Stimulated activated naive CD8-positive, alpha-beta T cell treated with anti-CD3 and anti-CD28 coated beads, Interleukin-15, amount 100 ng/mL, for 72 hours (primary cell): ENCODE data around the gene FARP1.
A peak's percentile ranks its signal among the peaks of the same experiment; 100 is the strongest.

Experiments used
- ATAC-seq: fragments of 150-1000 bp; cut with Tn5 transposase; 2 replicates; pipeline ENCODE4 v1.10.0; 2021; ENCODE audit warnings: mild to moderate bottlenecking, moderate library complexity
- DNase-seq, 2 donors: peaks; one replicate each; pipeline ENCODE4 v3.0.0; 2021 to 2022
- H3K27ac Mint-ChIP-seq, 2 donors: one replicate each; pipeline ENCODE4 v1.8.0; 2022; ENCODE audit warnings: mild to moderate bottlenecking in 2 of 2, mixed read lengths in 2 of 2, moderate library complexity in 2 of 2
- H3K27me3 Mint-ChIP-seq: one replicate; pipeline ENCODE4 v1.8.0; 2022; ENCODE audit warnings: mixed read lengths
- H3K4me1 Mint-ChIP-seq: one replicate; pipeline ENCODE4 v1.8.0; 2022; ENCODE audit warnings: mild to moderate bottlenecking, mixed read lengths
- H3K4me3 Mint-ChIP-seq, 2 donors: one replicate each; pipeline ENCODE4 v1.8.0; 2022; ENCODE audit warnings: mild to moderate bottlenecking in 2 of 2, mixed read lengths in 2 of 2, moderate library complexity in 1 of 2
- H3K9me3 Mint-ChIP-seq, 2 donors: one replicate each; pipeline ENCODE4 v1.8.0; 2022; ENCODE audit warnings: mixed read lengths in 2 of 2

The FARP1 gene

DNA sequence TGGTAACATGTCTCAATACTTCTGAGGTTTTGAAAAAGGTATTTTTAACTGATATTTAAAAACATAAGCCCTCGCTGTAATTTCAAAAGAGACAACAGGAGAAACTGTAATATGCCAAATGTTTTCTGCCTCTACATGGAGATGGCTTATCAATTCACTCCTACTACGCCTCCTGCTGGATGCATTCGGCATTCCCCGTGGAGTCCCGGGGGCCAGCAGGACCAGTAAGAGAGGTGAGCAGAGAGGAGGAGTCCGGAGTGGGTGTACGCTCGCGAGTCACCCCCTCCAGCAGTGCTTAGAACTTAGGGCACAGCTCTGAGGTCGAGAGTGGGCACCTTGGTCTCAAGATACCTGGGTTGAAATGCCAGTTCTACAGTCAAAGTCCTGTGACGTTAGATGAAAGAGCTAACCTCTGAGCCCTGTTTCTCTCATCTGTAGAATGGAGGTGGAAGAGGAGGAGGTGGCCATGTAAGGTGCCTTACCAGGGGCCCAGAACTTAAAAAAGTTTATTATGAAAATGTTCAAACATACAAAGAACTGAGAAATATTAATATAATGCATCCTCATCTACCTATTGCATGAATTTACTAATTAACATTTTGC, 323.8 kb downstream of the FARP1 start:
- H3K9me3 Mint-ChIP-seq, result no peaks in the 10 kb centered on the region
- peaks cover 28% of the 10 kb centered on the region for H3K4me1 Mint-ChIP-seq
- H3K4me3 Mint-ChIP-seq, result no peak overlapping the region
- H3K27me3 Mint-ChIP-seq, result no peaks in the 10 kb centered on the region
- DNase-seq, result peak in 1 of 2 donors; percentile 36
- peak overlapping the region in 1 of 2 donors; percentile 61 for H3K27ac Mint-ChIP-seq
- ATAC-seq, result peak; percentile 59

- ATAC-seq (no peak), DNase-seq (no peak)
- Mint-ChIP-seq H3K27me3 (no peaks in the 10 kb centered on the region), H3K4me1 (peaks cover 29% of the 10 kb centered on the region), H3K9me3 (no peaks in the 10 kb centered on the region), H3K27ac (no peak overlapping the region), H3K4me3 (no peak overlapping the region)
These were observed 324.5 kb downstream of the FARP1 start for GRCh38 chr13:98467263-98467985.

DNA sequence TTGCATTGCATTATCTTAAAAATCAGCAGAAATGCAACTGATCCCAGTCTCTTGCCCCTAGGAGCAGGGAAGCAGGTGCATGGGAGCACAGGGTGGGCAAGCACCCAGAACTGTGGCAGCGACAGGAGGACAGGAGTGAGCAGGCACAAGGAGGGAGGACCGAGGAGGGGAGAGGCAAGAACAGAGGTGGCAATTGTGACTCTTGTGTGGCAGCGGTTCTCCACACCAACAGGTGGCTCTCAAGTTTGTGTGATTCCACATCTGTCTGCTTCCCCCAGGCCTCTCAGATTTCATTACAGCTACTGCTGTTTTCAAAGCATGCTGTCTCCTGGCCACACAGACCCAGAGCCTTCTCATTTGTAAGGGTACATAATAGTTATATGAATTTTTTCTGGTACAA, 325.5 kb downstream of the FARP1 start:
- ATAC-seq, result no peak
- Mint-ChIP-seq H3K9me3 (no peaks in the 10 kb centered on the region), H3K27ac (no peak overlapping the region), H3K4me3 (no peak overlapping the region), H3K27me3 (no peaks in the 10 kb centered on the region), H3K4me1 (peaks cover 31% of the 10 kb centered on the region)
- no peak for DNase-seq

DNA sequence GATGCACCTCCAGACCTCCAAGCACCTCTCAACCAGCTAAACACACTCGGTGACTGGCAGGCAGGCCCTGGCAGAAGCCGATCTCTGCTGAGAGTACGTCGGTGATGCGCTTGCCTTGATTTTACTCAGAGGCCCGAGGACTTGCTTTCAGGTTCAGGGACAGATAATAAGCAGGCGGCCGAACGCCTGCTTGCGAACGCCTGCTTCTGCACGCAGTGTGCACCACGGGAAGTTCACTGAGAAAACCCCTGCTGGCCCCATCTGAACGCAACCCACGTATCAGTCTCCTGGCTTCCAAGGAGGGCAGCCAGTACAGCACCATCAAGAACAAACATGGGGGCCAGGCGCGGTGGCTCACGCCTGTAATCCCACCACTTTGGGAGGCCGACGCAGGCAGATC, 326.0 kb downstream of the FARP1 start:
- Mint-ChIP-seq H3K4me3 (no peak overlapping the region), H3K4me1 (peaks cover 33% of the 10 kb centered on the region), H3K27me3 (no peaks in the 10 kb centered on the region), H3K9me3 (no peaks in the 10 kb centered on the region), H3K27ac (no peak overlapping the region)
- DNase-seq, result no peak
- no peak for ATAC-seq

GRCh38 chr13:98470920-98471319, 328.0 kb downstream of the FARP1 start:
- Mint-ChIP-seq H3K4me1 (peaks cover 49% of the 10 kb centered on the region), H3K27me3 (no peaks in the 10 kb centered on the region), H3K9me3 (no peaks in the 10 kb centered on the region), H3K4me3 (no peak overlapping the region), H3K27ac (no peak overlapping the region)
- ATAC-seq, result no peak
- DNase-seq, result no peak

DNA sequence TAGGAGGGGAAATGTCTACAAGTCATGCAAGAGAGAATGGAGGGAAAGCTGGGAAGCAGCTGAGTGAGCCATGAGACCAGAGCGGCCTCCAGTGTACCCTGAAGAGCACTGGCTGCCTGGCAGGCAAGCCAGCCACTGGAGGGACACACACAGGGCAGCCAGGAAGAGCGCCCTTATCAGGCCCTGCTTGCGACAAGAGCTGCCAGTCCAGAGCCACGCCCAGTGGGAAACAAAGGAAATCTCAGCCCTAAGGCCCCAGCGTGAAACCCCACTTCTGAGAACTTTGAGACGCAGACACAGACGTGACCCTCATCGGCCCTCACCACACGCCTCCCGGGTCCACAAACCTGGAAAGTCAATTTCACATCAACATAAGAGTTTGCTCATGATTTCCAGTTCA, 329.0 kb downstream of the FARP1 start:
- Mint-ChIP-seq H3K27ac (no peak overlapping the region), H3K4me1 (peaks cover 56% of the 10 kb centered on the region), H3K4me3 (no peak overlapping the region), H3K27me3 (no peaks in the 10 kb centered on the region), H3K9me3 (no peaks in the 10 kb centered on the region)
- no peak for DNase-seq
- no peak for ATAC-seq

DNA sequence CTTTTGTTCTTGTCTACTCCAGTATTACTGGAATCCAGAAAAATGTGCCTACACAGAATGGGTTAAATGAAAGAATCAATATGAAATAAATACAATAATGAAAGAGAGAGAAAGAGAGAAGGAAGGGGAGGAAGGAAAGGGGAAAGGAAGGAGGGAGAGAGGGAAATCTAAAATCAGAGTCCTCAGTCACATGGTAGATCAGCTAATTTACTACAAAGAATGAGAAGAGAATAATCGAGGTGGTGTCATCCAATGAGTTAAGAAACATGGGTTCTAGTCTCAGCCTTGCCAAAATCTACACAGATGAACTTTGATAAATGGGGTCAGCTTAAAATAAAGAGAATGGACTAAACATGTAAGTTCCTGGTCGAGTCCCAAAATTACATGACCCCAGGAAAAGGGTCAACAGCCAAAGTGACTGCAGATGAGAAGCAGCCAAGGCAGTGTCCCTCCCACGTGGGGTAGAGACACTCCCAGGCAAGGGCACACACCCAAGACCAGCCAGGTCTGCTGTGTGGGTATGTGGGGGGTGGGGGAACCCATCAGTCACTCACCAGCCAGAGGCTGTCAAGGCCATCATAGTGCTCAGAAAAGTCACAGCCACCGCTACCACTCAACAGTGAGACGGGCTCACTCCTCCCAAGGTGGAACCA, 330.4 kb downstream of the FARP1 start:
- DNase-seq, result no peak
- Mint-ChIP-seq H3K9me3 (no peaks in the 10 kb centered on the region), H3K27ac (peak overlapping the region; percentile 28 to 87), H3K4me1 (peaks cover 69% of the 10 kb centered on the region), H3K4me3 (no peak overlapping the region), H3K27me3 (no peaks in the 10 kb centered on the region)
- ATAC-seq, result no peak

DNA sequence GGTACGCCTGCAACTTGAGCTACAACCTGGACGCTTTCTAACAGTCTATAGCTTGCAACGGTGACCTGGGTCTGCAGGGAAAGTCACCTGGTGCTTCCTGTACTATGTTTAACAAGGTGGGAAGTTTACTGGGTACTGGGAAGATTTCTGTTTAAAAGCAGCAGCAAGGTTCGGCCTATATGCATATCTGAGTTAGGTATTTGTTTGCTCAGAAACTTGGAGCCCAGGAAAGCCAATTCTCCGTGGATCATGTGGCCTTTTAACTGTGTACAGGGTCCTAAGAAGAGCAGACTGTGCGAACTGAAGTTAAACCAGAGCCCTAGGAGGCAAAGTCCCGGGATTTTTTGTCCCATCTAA, 330.9 kb downstream of the FARP1 start:
- Mint-ChIP-seq H3K27ac (peak overlapping the region in 1 of 2 donors; percentile 37), H3K4me3 (no peak overlapping the region), H3K9me3 (no peaks in the 10 kb centered on the region), H3K27me3 (no peaks in the 10 kb centered on the region), H3K4me1 (peaks cover 74% of the 10 kb centered on the region)
- DNase-seq, result no peak
- no peak for ATAC-seq

DNA sequence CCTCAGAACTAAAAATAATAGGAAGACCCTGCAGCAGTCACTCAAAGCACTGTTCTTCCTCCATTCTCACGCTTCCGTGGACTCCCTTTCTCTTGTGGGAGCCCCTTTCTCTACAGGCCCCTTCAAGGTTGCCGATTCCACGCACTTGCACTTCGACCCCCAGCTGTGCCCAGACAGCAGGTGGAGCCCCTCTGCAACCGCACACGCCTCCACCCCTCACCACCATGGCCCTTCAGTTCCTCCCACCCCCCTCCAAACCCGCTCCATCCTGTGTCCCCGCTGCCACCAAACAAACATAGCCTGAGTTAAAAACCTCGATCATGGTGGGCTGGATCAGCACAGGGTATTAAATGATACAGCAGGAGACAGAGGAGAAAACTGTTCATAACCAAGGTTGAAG, 331.4 kb downstream of the FARP1 start:
- H3K9me3 Mint-ChIP-seq, result no peaks in the 10 kb centered on the region
- H3K4me3 Mint-ChIP-seq, result no peak overlapping the region
- H3K27me3 Mint-ChIP-seq, result no peaks in the 10 kb centered on the region

DNA sequence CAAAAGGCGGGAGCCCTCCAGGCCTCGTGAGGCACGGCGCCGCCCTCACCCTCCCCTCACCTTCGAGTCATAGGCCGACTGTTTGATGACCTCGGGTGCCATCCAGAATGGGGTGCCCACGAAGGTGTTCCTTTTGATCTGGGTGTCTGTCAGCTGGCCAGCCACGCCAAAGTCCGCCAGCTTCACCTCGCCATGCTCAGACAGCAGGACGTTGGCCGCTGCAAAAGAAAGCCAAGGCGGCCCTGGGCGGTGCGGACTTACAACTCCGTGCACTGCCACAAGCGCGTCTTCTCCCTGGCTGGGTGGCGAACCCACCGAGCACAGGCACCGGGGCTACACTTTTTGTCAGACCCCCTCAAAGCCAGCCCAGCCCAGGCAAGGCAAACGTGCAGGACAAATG, 331.9 kb downstream of the FARP1 start:
- no peaks in the 10 kb centered on the region for H3K9me3 Mint-ChIP-seq
- peaks cover 84% of the 10 kb centered on the region for H3K4me1 Mint-ChIP-seq
- no peak for DNase-seq
- H3K4me3 Mint-ChIP-seq, result no peak overlapping the region
- no peak for ATAC-seq
- no peak overlapping the region for H3K27ac Mint-ChIP-seq
- no peaks in the 10 kb centered on the region for H3K27me3 Mint-ChIP-seq

More for the DNA sequence above, 331.4 kb downstream of the FARP1 start:
- ATAC-seq, result no peak
- Mint-ChIP-seq H3K27ac (no peak overlapping the region), H3K4me1 (peaks cover 79% of the 10 kb centered on the region)
- no peak for DNase-seq

GRCh38 chr13:98475522-98475921, 332.6 kb downstream of the FARP1 start:
- Mint-ChIP-seq H3K27ac (peak overlapping the region in 1 of 2 donors; percentile 27), H3K4me3 (peak overlapping the region in 1 of 2 donors; percentile 18), H3K27me3 (no peaks in the 10 kb centered on the region), H3K9me3 (no peaks in the 10 kb centered on the region), H3K4me1 (peaks cover 87% of the 10 kb centered on the region)
- ATAC-seq (no peak), DNase-seq (no peak)

- peak; percentile 74 for ATAC-seq
- peaks cover 92% of the 10 kb centered on the region for H3K4me1 Mint-ChIP-seq
- no peaks in the 10 kb centered on the region for H3K27me3 Mint-ChIP-seq
- peak in 1 of 2 donors; percentile 75 for DNase-seq
- peak overlapping the region; percentile 71 to 81 for H3K4me3 Mint-ChIP-seq
- H3K9me3 Mint-ChIP-seq, result no peaks in the 10 kb centered on the region
- peak overlapping the region; percentile 68 to 89 for H3K27ac Mint-ChIP-seq
These were observed 333.2 kb downstream of the FARP1 start for GRCh38 chr13:98476106-98476505.

GRCh38 chr13:98476538-98476966, 333.7 kb downstream of the FARP1 start:
- Mint-ChIP-seq H3K9me3 (no peaks in the 10 kb centered on the region), H3K27ac (peak overlapping the region; percentile 68 to 89), H3K4me1 (peaks cover 92% of the 10 kb centered on the region), H3K27me3 (no peaks in the 10 kb centered on the region), H3K4me3 (peak overlapping the region; percentile 71 to 81)
- DNase-seq (peak; percentile 84 to 93), ATAC-seq (peak; percentile 94)

DNA sequence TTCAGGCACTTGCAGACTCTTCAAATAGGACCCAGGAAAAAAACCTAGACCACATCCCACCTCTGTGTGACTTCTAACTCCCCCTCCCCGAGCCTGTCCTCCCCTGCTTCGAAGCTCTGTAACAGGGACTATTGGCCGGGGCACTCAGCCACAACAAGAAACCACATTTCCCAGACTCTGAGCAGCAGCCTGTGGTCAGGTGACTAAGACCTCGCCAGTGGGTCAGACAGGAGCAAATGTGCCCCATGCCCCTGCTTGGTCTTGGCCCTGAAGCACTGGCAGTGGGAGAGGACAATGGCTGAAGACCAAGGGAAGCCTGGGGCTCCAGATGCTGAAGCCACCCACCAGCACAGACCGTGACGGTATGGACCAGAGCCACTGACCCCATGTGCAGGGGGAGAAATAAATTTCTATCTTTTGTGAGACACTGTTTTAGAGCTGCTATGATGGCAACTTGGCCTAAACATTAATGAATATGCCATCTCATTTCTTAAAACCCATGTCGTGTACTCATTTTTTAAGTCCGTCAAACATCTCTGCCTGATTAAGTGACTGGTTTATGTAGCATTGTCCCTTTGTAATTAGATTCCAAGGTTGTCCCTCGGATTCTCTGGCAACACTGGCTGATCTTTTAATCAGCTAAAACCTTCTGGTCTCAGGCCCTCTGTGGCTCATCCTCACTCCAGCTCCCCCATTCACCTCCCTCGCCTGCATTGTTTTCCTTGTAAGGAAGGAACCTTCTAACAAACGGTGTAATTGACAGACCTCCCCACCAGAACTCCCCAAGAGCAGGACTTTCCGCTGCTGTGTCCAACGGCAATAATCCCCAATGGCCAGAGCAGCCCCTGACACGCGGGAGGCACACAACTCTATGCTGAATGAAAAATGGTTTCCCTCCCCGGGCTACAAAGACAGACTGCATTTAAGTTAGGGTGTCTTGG, 335.6 kb downstream of the FARP1 start:
- peak overlapping the region in 1 of 2 donors; percentile 68 for H3K27ac Mint-ChIP-seq
- peak; percentile 28 to 51 for DNase-seq
- H3K4me3 Mint-ChIP-seq, result peak overlapping the region; percentile 58 to 61
- ATAC-seq, result peak; percentile 6
- peaks cover 93% of the 10 kb centered on the region for H3K4me1 Mint-ChIP-seq
- H3K9me3 Mint-ChIP-seq, result no peaks in the 10 kb centered on the region
- H3K27me3 Mint-ChIP-seq, result no peaks in the 10 kb centered on the region

GRCh38 chr13:98479496-98480003, 336.7 kb downstream of the FARP1 start:
- no peak for ATAC-seq
- Mint-ChIP-seq H3K27me3 (no peaks in the 10 kb centered on the region), H3K9me3 (no peaks in the 10 kb centered on the region), H3K4me3 (no peak overlapping the region), H3K27ac (no peak overlapping the region), H3K4me1 (peaks cover 93% of the 10 kb centered on the region)
- no peak for DNase-seq
